Measurements from ENCODE around the gene DIRAS1. TPM values are rescaled to one million over a fixed set of nuclear protein-coding genes. Genes with fewer than 3 reads are reported as not detected.

Gene DIRAS1
- total RNA-seq, 1 experiment from 2014 or later = 33.7 TPM

DNA sequence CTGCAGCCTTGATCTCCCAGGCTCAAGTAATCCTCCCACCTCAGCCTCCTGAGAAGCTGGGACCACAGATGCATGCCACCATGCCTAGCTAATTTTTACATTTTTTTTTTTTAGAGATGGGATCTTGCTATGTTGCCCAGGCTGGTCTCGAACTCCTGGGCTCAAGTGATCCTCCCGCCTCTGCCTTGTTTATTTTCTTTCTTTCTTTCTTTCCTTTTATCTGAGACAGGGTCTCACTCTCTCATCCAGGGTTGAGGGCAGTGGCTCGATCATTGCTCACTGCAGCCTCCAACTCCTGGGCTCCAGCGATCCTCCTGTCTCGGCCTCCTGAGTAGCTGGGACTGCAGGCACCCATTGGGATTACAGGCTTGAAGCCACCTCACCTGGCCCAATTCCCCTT is 14.9 kb downstream of the DIRAS1 start (continued):
- TF ChIP-seq, protein P1, sequence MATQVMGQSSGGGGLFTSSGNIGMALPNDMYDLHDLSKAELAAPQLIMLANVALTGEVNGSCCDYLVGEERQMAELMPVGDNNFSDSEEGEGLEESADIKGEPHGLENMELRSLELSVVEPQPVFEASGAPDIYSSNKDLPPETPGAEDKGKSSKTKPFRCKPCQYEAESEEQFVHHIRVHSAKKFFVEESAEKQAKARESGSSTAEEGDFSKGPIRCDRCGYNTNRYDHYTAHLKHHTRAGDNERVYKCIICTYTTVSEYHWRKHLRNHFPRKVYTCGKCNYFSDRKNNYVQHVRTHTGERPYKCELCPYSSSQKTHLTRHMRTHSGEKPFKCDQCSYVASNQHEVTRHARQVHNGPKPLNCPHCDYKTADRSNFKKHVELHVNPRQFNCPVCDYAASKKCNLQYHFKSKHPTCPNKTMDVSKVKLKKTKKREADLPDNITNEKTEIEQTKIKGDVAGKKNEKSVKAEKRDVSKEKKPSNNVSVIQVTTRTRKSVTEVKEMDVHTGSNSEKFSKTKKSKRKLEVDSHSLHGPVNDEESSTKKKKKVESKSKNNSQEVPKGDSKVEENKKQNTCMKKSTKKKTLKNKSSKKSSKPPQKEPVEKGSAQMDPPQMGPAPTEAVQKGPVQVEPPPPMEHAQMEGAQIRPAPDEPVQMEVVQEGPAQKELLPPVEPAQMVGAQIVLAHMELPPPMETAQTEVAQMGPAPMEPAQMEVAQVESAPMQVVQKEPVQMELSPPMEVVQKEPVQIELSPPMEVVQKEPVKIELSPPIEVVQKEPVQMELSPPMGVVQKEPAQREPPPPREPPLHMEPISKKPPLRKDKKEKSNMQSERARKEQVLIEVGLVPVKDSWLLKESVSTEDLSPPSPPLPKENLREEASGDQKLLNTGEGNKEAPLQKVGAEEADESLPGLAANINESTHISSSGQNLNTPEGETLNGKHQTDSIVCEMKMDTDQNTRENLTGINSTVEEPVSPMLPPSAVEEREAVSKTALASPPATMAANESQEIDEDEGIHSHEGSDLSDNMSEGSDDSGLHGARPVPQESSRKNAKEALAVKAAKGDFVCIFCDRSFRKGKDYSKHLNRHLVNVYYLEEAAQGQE (IDR thresholded peaks at IDR 0.05; ENCODE audit: low read depth) = no peak
- TF ChIP-seq EGR1 (IDR thresholded peaks at IDR 0.05; ENCODE audit: low read depth) (no peak), ZFX (IDR thresholded peaks at IDR 0.05) (no peak), TCF7L2 (IDR thresholded peaks at IDR 0.05; ENCODE audit: borderline replicate concordance, extremely low read depth, insufficient read depth, insufficient read length) (no peak), EZH2phosphoT487 (IDR thresholded peaks at IDR 0.05; ENCODE audit: borderline replicate concordance) (no peak), FOSL1 (IDR thresholded peaks at IDR 0.05; ENCODE audit: low read depth) (no peak), JUND (IDR thresholded peaks at IDR 0.05) (no peak), CBX3 (IDR thresholded peaks at IDR 0.05; ENCODE audit: low read depth) (no peak), POLR2AphosphoS5 (IDR thresholded peaks at IDR 0.05; ENCODE audit: low read depth, low read length) (no peak)

DNA sequence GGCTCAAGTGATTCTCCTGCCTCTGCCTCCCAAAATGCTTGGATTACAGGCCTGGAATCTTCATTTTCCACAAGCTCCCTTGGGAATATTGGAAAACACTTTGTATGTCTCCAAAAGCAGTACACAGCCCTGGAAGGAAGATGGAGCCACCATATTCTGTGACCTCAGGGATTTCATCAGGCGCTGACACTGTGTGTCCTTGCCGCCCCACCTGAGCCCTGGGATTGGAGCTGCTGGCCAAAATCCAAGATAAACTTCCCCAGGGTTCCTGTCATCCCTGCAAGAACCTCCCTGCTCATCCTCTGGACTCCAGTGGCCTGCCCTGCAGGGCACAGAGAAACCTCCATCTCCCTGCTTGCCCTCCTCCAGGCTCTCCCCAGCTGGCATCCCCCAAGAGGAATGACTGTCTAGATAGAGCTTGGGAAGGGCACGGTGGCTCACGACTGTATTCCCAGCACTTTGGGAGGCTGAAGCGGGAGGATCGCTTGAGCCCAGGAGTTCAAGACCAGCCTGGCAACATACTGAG is 17.4 kb downstream of the DIRAS1 start:
- no peak for TF ChIP-seq SP1 (IDR thresholded peaks at IDR 0.05; ENCODE audit: low read depth)
- TF ChIP-seq, protein P2, sequence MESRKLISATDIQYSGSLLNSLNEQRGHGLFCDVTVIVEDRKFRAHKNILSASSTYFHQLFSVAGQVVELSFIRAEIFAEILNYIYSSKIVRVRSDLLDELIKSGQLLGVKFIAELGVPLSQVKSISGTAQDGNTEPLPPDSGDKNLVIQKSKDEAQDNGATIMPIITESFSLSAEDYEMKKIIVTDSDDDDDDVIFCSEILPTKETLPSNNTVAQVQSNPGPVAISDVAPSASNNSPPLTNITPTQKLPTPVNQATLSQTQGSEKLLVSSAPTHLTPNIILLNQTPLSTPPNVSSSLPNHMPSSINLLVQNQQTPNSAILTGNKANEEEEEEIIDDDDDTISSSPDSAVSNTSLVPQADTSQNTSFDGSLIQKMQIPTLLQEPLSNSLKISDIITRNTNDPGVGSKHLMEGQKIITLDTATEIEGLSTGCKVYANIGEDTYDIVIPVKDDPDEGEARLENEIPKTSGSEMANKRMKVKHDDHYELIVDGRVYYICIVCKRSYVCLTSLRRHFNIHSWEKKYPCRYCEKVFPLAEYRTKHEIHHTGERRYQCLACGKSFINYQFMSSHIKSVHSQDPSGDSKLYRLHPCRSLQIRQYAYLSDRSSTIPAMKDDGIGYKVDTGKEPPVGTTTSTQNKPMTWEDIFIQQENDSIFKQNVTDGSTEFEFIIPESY (IDR thresholded peaks at IDR 0.05; ENCODE audit: extremely low read depth, insufficient replicate concordance, low read length) = no peak
- TF ChIP-seq SRF (IDR thresholded peaks at IDR 0.05; ENCODE audit: low read depth) = no peak
- TF ChIP-seq, protein P3, sequence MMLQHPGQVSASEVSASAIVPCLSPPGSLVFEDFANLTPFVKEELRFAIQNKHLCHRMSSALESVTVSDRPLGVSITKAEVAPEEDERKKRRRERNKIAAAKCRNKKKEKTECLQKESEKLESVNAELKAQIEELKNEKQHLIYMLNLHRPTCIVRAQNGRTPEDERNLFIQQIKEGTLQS (IDR thresholded peaks at IDR 0.05) = no peak
- TF ChIP-seq MAX (IDR thresholded peaks at IDR 0.05) = no peak
- no peak for TF ChIP-seq RAD21 (IDR thresholded peaks at IDR 0.05; ENCODE audit: low read depth)
- no peak for DNase-seq (ENCODE audit: low read depth, low spot score)
- Histone ChIP-seq H2AFZ (ENCODE audit: low read depth, low read length, poor library complexity, severe bottlenecking) (no peak overlapping the region), H4K20me1 (ENCODE audit: insufficient read depth) (no peaks in the 10 kb centered on the region), H3K79me2 (ENCODE audit: insufficient read depth, low read length) (no peaks in the 10 kb centered on the region), H3K9me3 (ENCODE audit: control insufficient read depth in 1 of 2, insufficient read depth in 1 of 2, low read depth in 1 of 2, low read length in 2 of 2) (no peaks in the 10 kb centered on the region), H3K4me3 (replicated peaks in 1 of 2; ENCODE audit: low read depth in 1 of 2, low read length in 2 of 2) (no peak overlapping the region), H3K27ac (ENCODE audit: low read depth, low read length) (no peak overlapping the region), H3K9ac (ENCODE audit: low read length) (no peak overlapping the region), H3K27me3 (ENCODE audit: insufficient read depth, low read length) (no peaks in the 10 kb centered on the region), H3K9me2 (ENCODE audit: insufficient read depth) (no peaks in the 10 kb centered on the region), H3K36me3 (ENCODE audit: control insufficient read depth in 1 of 2, insufficient read depth in 2 of 2, low read length in 2 of 2) (no peaks in the 10 kb centered on the region), H3K4me1 (ENCODE audit: control insufficient read depth in 1 of 2, insufficient read depth in 2 of 2, low read length in 2 of 2) (peaks cover 4 to 15% of the 10 kb centered on the region in 2 experiments; a peak in 3 of 4 replicates), H3K4me2 (ENCODE audit: low read length) (no peak overlapping the region)
- RAD21 ChIA-PET (ENCODE audit: low non-redundant PET in 1 of 2, low total read pairs in 2 of 2, uncharacterized antibody in 2 of 2, unreplicated experiment in 2 of 2) = no interaction called here
- POLR2A ChIA-PET = no interaction called here
- no peak for ATAC-seq
- no TSS peak for BruUV-seq (replicated peaks)
- CTCF ChIA-PET = no interaction called here
- intact Hi-C loops (cut with micrococcal nuclease) = no loop called here
